ENCODE results near the gene ENAH.

Gene ENAH

GRCh38 chr1:225544924-225545323 lies 108.0 kb downstream of the ENAH start:
- TF ChIP-seq FOXP2 (optimal IDR thresholded peaks at IDR 0.05; ENCODE audit: borderline replicate concordance, extremely low read depth, extremely low read length, insufficient read depth), result no peak
- no peak for TF ChIP-seq SIN3A (IDR thresholded peaks at IDR 0.05; ENCODE audit: borderline replicate concordance, insufficient read depth, low read length)
- no peak for TF ChIP-seq REST (IDR thresholded peaks at IDR 0.05; ENCODE audit: insufficient read depth in 1 of 2, low read depth in 2 of 2, low read length in 2 of 2)
- TF ChIP-seq TAF1 (IDR thresholded peaks at IDR 0.05; ENCODE audit: borderline replicate concordance, insufficient read depth, low read length), result no peak
- TF ChIP-seq POLR2AphosphoS5 (IDR thresholded peaks at IDR 0.05; ENCODE audit: low read depth, low read length), result no peak

- no peak for TF ChIP-seq FOXP2 (optimal IDR thresholded peaks at IDR 0.05; ENCODE audit: borderline replicate concordance, extremely low read depth, extremely low read length, insufficient read depth)
Measured at GRCh38 chr1:225544263-225544662, 108.7 kb downstream of the ENAH start.

DNA sequence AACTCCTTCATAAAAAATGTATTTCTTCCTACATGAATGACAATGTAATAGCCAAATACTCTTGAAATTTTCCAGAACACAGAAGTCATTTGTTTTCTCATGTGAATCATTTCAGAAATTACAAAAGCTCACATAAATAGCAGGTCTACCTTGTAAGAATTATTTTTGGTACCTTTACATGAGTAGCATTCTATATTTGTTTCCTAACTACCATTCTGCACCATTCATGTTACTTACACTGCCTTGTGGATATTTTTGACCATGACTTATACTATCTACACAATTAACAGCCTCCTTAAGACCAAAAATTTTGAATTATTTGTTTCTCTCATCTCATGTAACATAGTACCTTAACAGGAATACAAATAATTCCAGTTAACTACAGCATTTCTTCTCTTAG lies 109.6 kb downstream of the ENAH start:
- TF ChIP-seq FOXP2 (optimal IDR thresholded peaks at IDR 0.05; ENCODE audit: borderline replicate concordance, extremely low read depth, extremely low read length, insufficient read depth) (no peak), SIN3A (IDR thresholded peaks at IDR 0.05; ENCODE audit: borderline replicate concordance, insufficient read depth, low read length) (no peak), POLR2AphosphoS5 (IDR thresholded peaks at IDR 0.05; ENCODE audit: low read depth, low read length) (no peak), REST (IDR thresholded peaks at IDR 0.05; ENCODE audit: insufficient read depth in 1 of 2, low read depth in 2 of 2, low read length in 2 of 2) (no peak), TAF1 (IDR thresholded peaks at IDR 0.05; ENCODE audit: borderline replicate concordance, insufficient read depth, low read length) (no peak)

GRCh38 chr1:225541383-225541782 lies 111.5 kb downstream of the ENAH start:
- TF ChIP-seq FOXP2 (optimal IDR thresholded peaks at IDR 0.05; ENCODE audit: borderline replicate concordance, extremely low read depth, extremely low read length, insufficient read depth), result no peak
- no peak for TF ChIP-seq POLR2AphosphoS5 (IDR thresholded peaks at IDR 0.05; ENCODE audit: low read depth, low read length)
- no peak for TF ChIP-seq REST (IDR thresholded peaks at IDR 0.05; ENCODE audit: insufficient read depth in 1 of 2, low read depth in 2 of 2, low read length in 2 of 2)
- TF ChIP-seq TAF1 (IDR thresholded peaks at IDR 0.05; ENCODE audit: borderline replicate concordance, insufficient read depth, low read length), result no peak
- TF ChIP-seq SIN3A (IDR thresholded peaks at IDR 0.05; ENCODE audit: borderline replicate concordance, insufficient read depth, low read length), result no peak

DNA sequence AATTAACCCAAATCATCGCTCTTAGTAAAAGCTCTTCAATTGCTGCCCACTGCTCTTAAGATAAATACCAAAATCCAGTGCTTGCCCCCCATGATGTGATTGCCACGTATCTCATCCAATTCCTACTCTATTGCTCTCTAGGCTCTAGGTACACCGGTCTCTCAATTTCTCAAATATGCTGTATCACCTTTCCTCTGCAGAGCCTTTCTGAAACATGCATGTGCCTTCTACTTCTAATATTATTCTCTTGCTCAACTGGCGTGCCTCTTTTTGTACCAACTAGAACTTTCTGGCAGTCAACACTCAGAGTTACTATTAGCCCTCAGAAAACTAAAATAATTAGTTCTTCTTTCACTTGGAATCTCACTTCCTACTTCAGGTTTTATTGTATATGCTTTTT lies 113.3 kb downstream of the ENAH start:
- no peak for TF ChIP-seq FOXP2 (optimal IDR thresholded peaks at IDR 0.05; ENCODE audit: borderline replicate concordance, extremely low read depth, extremely low read length, insufficient read depth)
- TF ChIP-seq TAF1 (IDR thresholded peaks at IDR 0.05; ENCODE audit: borderline replicate concordance, insufficient read depth, low read length), result no peak
- no peak for TF ChIP-seq REST (IDR thresholded peaks at IDR 0.05; ENCODE audit: insufficient read depth in 1 of 2, low read depth in 2 of 2, low read length in 2 of 2)
- no peak for TF ChIP-seq POLR2AphosphoS5 (IDR thresholded peaks at IDR 0.05; ENCODE audit: low read depth, low read length)
- TF ChIP-seq SIN3A (IDR thresholded peaks at IDR 0.05; ENCODE audit: borderline replicate concordance, insufficient read depth, low read length), result no peak
